IMR-90 (cell line): Measurements from ENCODE around the gene CSNK2B. TPM values are rescaled to one million over a fixed set of nuclear protein-coding genes. Genes with fewer than 3 reads are reported as not detected.

Source experiments
- ATAC-seq: fragments of 200-7000 bp; cut with Tn5 transposase; 2 replicates; pipeline ENCODE4 v1.9.1; 2020; ENCODE audit warnings: low read depth, mild to moderate bottlenecking, moderate library complexity
- BruUV-seq: library from RNA; stranded (reverse); fragments of 400-500 nt; replicated peaks from 2 replicates; lab custom pipeline; 2021; lab: Mats Ljungman, UMichigan
- CTCF ChIA-PET: fragments of 300-600 bp; formaldehyde crosslinking; extraction: SDS; loops from one replicate; lab custom pipeline; 2021; ENCODE audit warnings: antibody characterized with exemption; lab: Yijun Ruan, JAX
- POLR2A ChIA-PET: fragments of 300-600 bp; sonication (Branson Sonifier 250); formaldehyde crosslinking; loops from one replicate; lab custom pipeline; 2022; ENCODE audit warnings: antibody characterized with exemption; ENCODE audit not compliant: unreplicated experiment; lab: Charles Lee
- DNase-seq: peaks from one replicate; pipeline ENCODE4 v3.0.0; 2013
- H2AFZ ChIP-seq: replicated peaks from 2 replicates; pipeline ENCODE3; 2013; ENCODE audit warnings: low read length, mild to moderate bottlenecking; ENCODE audit not compliant: poor library complexity
- H2AK5ac ChIP-seq: 2 replicates; pipeline ENCODE4 v1.6.1; 2013; ENCODE audit warnings: low read depth, low read length, inconsistent platforms
- H2AK9ac ChIP-seq: replicated peaks from 2 replicates; pipeline ENCODE3; 2013; ENCODE audit warnings: mild to moderate bottlenecking, low read depth, low read length, moderate library complexity; ENCODE audit not compliant: poor library complexity
- H2BK120ac ChIP-seq: 2 replicates; pipeline ENCODE4 v1.6.1; 2013; ENCODE audit warnings: low read depth, low read length, inconsistent platforms
- H2BK15ac ChIP-seq: 3 replicates; pipeline ENCODE4 v1.6.1; 2013; ENCODE audit warnings: low read depth, low read length, inconsistent platforms
- H2BK20ac ChIP-seq: 2 replicates; pipeline ENCODE4 v1.6.1; 2013; ENCODE audit warnings: low read depth, mild to moderate bottlenecking, inconsistent platforms, low read length, moderate library complexity
- H2BK5ac ChIP-seq: 2 replicates; pipeline ENCODE4 v1.6.1; 2013; ENCODE audit warnings: mild to moderate bottlenecking, low read depth, low read length, inconsistent platforms; ENCODE audit not compliant: poor library complexity, severe bottlenecking
- H3K14ac ChIP-seq: replicated peaks from 2 replicates; pipeline ENCODE4 v1.6.1; 2013; ENCODE audit warnings: low read depth, low read length, inconsistent platforms
- H3K18ac ChIP-seq: 2 replicates; pipeline ENCODE4 v1.6.1; 2013; ENCODE audit warnings: low read depth, low read length, control low read depth
- H3K23ac ChIP-seq: 2 replicates; pipeline ENCODE4 v1.6.1; 2013; ENCODE audit warnings: low read depth, low read length, inconsistent platforms
- H3K27ac ChIP-seq: 2 replicates; pipeline ENCODE4 v1.5.1; 2013; ENCODE audit warnings: mild to moderate bottlenecking, control low read depth, low read length; ENCODE audit not compliant: insufficient read depth
- H3K27me3 ChIP-seq: 2 replicates; pipeline ENCODE4 v1.6.1; 2013; ENCODE audit warnings: low read length; ENCODE audit not compliant: control insufficient read depth, insufficient read depth
- H3K36me3 ChIP-seq: 2 replicates; pipeline ENCODE4 v1.6.1; 2013; ENCODE audit warnings: low read length, mixed read lengths; ENCODE audit not compliant: control insufficient read depth, insufficient read depth
- H3K4ac ChIP-seq: 2 replicates; pipeline ENCODE4 v1.6.1; 2013; ENCODE audit warnings: low read depth, low read length, inconsistent platforms
- H3K4me1 ChIP-seq: 2 replicates; pipeline ENCODE4 v1.6.1; 2013; ENCODE audit warnings: low read length, mixed read lengths; ENCODE audit not compliant: control insufficient read depth, insufficient read depth
- H3K4me2 ChIP-seq: 2 replicates; pipeline ENCODE4 v1.6.1; 2013; ENCODE audit warnings: low read depth, mild to moderate bottlenecking, control low read depth, low read length, moderate library complexity
- H3K4me3 ChIP-seq: 2 replicates; pipeline ENCODE4 v1.5.1; 2013; ENCODE audit warnings: low read depth, mild to moderate bottlenecking, control low read depth, low read length, moderate library complexity; ENCODE audit not compliant: insufficient read depth
- H3K56ac ChIP-seq: 2 replicates; pipeline ENCODE4 v1.6.1; 2013; ENCODE audit warnings: low read length, inconsistent platforms; ENCODE audit not compliant: insufficient read depth; ENCODE audit errors: extremely low read depth
- H3K79me1 ChIP-seq, 2 experiments: 2 replicates each; pipeline ENCODE4 v1.6.1; 2013; ENCODE audit warnings: low read length in 2 of 2, inconsistent platforms in 1 of 2, low read depth in 1 of 2
- H3K9ac ChIP-seq: 2 replicates; pipeline ENCODE4 v1.6.1; 2013; ENCODE audit warnings: low read depth, low read length, control low read depth
- H3K9me1 ChIP-seq: 2 replicates; pipeline ENCODE4 v1.6.1; 2013; ENCODE audit warnings: low read length, inconsistent platforms; ENCODE audit not compliant: insufficient read depth
- H3K9me3 ChIP-seq: 2 replicates; pipeline ENCODE4 v1.6.1; 2013; ENCODE audit warnings: low read length; ENCODE audit not compliant: control insufficient read depth, insufficient read depth
- H4K20me1 ChIP-seq: 2 replicates; pipeline ENCODE4 v1.6.1; 2013; ENCODE audit warnings: low read length, inconsistent platforms; ENCODE audit not compliant: insufficient read depth
- H4K5ac ChIP-seq: 2 replicates; pipeline ENCODE4 v1.6.1; 2013; ENCODE audit warnings: mild to moderate bottlenecking, low read depth, low read length, control low read depth
- H4K8ac ChIP-seq, 2 experiments: 2 replicates each; pipeline ENCODE4 v1.6.1; 2013; ENCODE audit warnings: low read depth in 2 of 2, low read length in 2 of 2, control low read depth in 1 of 2, inconsistent platforms in 1 of 2
- H4K91ac ChIP-seq: 2 replicates; pipeline ENCODE4 v1.6.1; 2013; ENCODE audit warnings: low read depth, low read length, inconsistent platforms; ENCODE audit not compliant: insufficient read depth
- MAFK ChIP-seq: IDR thresholded peaks from 2 replicates; pipeline ENCODE4 v1.6.1; 2012; ENCODE audit warnings: low read depth, low read length, improper control_type of control experiment
- MAZ ChIP-seq: IDR thresholded peaks from 2 replicates; pipeline ENCODE4 v1.6.1; 2012; ENCODE audit warnings: low read depth, mild to moderate bottlenecking, low read length, improper control_type of control experiment, moderate library complexity, borderline replicate concordance
- POLR2A ChIP-seq: IDR thresholded peaks from 2 replicates; pipeline ENCODE4 v1.6.1; 2012; ENCODE audit warnings: mild to moderate bottlenecking, low read depth, low read length
- WGBS, 2 experiments: methylation state at CpG; one replicate each; pipeline versions ENCODE4 v1.1.5 to v1.1.7; 2013; ENCODE audit warnings: missing lambda C conversion rate in 2 of 2; ENCODE audit not compliant: insufficient read length in 1 of 2; ENCODE audit errors: extremely low coverage in 2 of 2; 5-methylcytosine and 5-hydroxymethylcytosine counted together
- dilution Hi-C: fragments of 300-500 bp; cut with HindIII; formaldehyde crosslinking; loops from one replicate; pipeline ENCODE4 v1.14.3; 2018; ENCODE audit warnings: low sequenced_read_pairs; ENCODE audit not compliant: unreplicated experiment
- in situ Hi-C: fragments of 300-500 bp; cut with MboI; formaldehyde crosslinking; loops from 3 replicates; pipeline ENCODE4 v1.14.3; 2019; ENCODE audit warnings: low sequenced_read_pairs, inconsistent platforms, mixed read lengths
- intact Hi-C: fragments of 100-400 bp; cut with micrococcal nuclease; formaldehyde crosslinking; loops from 2 replicates; pipeline ENCODE4 v1.10.0; 2022
- polyA plus RNA-seq, 3 experiments: library from polyadenylated mRNA; depleted of rRNA; stranded (reverse); fragments of >200 nt; gene quantifications; 2 replicates each; pipeline ENCODE4 v1.2.3, GENCODE V29; 2012; ENCODE audit warnings: low replicate concordance in 1 of 3
- total RNA-seq: library from RNA; depleted of rRNA; stranded (reverse); fragments of >200 nt; gene quantifications from 2 replicates; pipeline ENCODE4 v1.2.3, GENCODE V29; 2012

CSNK2B gene
- total and polyA plus RNA-seq, 2 of the 4 experiments (the other 2 are of a cell fraction): 194 to 240 TPM

DNA sequence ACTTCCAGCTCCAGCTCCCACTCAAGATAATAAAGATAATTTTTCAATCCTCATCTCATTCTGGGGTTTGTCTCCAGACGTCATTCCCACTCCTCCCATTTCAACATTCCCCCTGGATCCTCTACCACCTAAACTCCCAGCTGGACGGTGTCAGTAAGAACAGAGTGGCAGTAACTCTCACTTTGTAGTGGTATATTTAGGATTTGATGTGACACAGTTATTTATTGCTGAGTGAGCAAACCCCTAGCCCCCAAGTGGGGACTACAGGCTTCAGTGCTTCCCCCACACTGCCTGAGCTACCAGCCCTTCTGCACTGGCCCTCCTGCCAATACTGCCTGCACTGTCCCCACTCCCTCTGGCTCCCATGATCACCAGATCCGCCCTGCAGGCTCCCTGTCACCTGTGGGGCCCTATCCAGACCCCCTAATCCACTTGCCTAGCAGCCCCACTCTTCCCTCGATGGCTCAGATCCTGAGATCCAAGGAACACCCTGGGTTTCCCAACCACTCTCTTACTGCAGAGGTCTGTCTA is 7.7 kb upstream of the CSNK2B start:
- no TSS peak for BruUV-seq
- H3K18ac ChIP-seq: no peak overlapping the region
- no peak overlapping the region for H4K8ac ChIP-seq
- no peak overlapping the region for H3K14ac ChIP-seq
- intact Hi-C loops (no loop called here), dilution Hi-C loops (no loop called here), in situ Hi-C loops (no loop called here)
- no peak overlapping the region; the same call in 1 of the 2 replicates for H3K4me2 ChIP-seq
- H2AK5ac ChIP-seq: no peak overlapping the region
- H2AFZ ChIP-seq: no peak overlapping the region
- peaks cover 17% of the 10 kb centered on the region for H4K20me1 ChIP-seq
- TF ChIP-seq POLR2A (no peak), MAFK (peak; percentile 45), MAZ (no peak)
- no peak overlapping the region for H3K27ac ChIP-seq
- no peaks in the 10 kb centered on the region for H3K9me3 ChIP-seq
- peaks cover 17% of the 10 kb centered on the region; the same call in 1 of the 2 replicates for H3K9me1 ChIP-seq
- H3K79me1 ChIP-seq: peaks cover 21 to 76% of the 10 kb centered on the region in 2 experiments; a peak in 3 of 4 replicates
- ChIA-PET POLR2A (no interaction called here), CTCF (no interaction called here)
- no peak overlapping the region for H2BK15ac ChIP-seq
- no peak overlapping the region for H3K23ac ChIP-seq
- H2BK20ac ChIP-seq: no peak overlapping the region
- WGBS, 2 experiments: no CpG with 5 or more reads among the region's 4 CpGs
- peaks cover 15% of the 10 kb centered on the region for H3K36me3 ChIP-seq
- no peaks in the 10 kb centered on the region for H3K27me3 ChIP-seq
- H3K4me1 ChIP-seq: peaks cover 14% of the 10 kb centered on the region
- DNase-seq (no peak), ATAC-seq (no peak)
- no peak overlapping the region for H4K5ac ChIP-seq
- no peak overlapping the region for H3K56ac ChIP-seq
- no peak overlapping the region for H2BK5ac ChIP-seq
- H3K4me3 ChIP-seq: no peak overlapping the region
- H3K4ac ChIP-seq: no peak overlapping the region
- H4K91ac ChIP-seq: no peak overlapping the region
- no peak overlapping the region for H2BK120ac ChIP-seq
- no peak overlapping the region for H3K9ac ChIP-seq
- no peak overlapping the region for H2AK9ac ChIP-seq
